Erythroblast (primary cell): ENCODE measurements around the gene ZC3H13.

ENCODE experiments used
- GATA1 ChIP-seq: IDR thresholded peaks from 2 replicates; pipeline ENCODE4 v1.6.1; 2011; ENCODE audit warnings: low read depth, mild to moderate bottlenecking, control low read depth, low read length, moderate library complexity
- POLR2A ChIP-seq: IDR thresholded peaks from 2 replicates; pipeline ENCODE4 v1.6.1; 2011; ENCODE audit warnings: mild to moderate bottlenecking, low read length

DNA sequence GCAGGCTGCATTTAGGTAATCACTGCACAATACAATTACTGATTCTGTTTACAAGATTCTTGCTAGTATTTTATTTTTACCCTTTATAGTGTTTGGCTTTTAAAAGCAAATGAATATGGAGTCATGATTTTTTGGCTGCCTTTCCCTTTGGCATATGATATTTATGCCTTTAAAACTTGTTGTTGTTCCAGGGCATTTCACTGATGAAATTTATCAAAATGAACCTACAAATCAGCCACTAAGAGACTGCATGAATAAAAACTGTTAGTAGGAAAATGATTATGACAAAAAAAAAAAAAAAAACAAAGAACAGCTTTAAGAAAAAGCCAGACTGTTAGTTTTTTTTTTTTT is 49.7 kb upstream of the ZC3H13 start:
- TF ChIP-seq POLR2A (no peak), GATA1 (no peak)
